Measurements from ENCODE around the gene CACNA2D4.

The CACNA2D4 gene

GRCh38 chr12:1825382-1826102 is 92.9 kb downstream of the CACNA2D4 start:
- no peak overlapping the region for H2AFZ ChIP-seq (ENCODE audit: low read length)
- H3K4me3 ChIP-seq (ENCODE audit: low read length) = no peak overlapping the region
- no peak for TF ChIP-seq CTCF (IDR thresholded peaks at IDR 0.05; ENCODE audit: low read length)
- TF ChIP-seq EZH2phosphoT487 (IDR thresholded peaks at IDR 0.05; ENCODE audit: low read length) = no peak
- no peak for TF ChIP-seq EZH2 (optimal IDR thresholded peaks at IDR 0.05; ENCODE audit: low read depth, low read length)
- no peaks in the 10 kb centered on the region for H3K4me1 ChIP-seq (ENCODE audit: low read length)
- no peaks in the 10 kb centered on the region for H3K9me3 ChIP-seq (replicated peaks; ENCODE audit: insufficient read depth, low read length)
- peaks cover 94% of the 10 kb centered on the region for H3K27me3 ChIP-seq (replicated peaks; ENCODE audit: insufficient read depth, low read length)
- no peak for DNase-seq
- H3K4me2 ChIP-seq (ENCODE audit: low read depth, low read length) = no peak overlapping the region
- no peaks in the 10 kb centered on the region for H4K20me1 ChIP-seq (ENCODE audit: insufficient read depth, low read length)
- no peak overlapping the region for H3K9ac ChIP-seq (ENCODE audit: low read length)
- H3K36me3 ChIP-seq (replicated peaks; ENCODE audit: insufficient read depth, low read length) = no peaks in the 10 kb centered on the region
- H3K9me2 ChIP-seq (replicated peaks; ENCODE audit: insufficient read depth, low read length) = no peaks in the 10 kb centered on the region
- no peak overlapping the region for H3K27ac ChIP-seq (ENCODE audit: low read length)
- no peaks in the 10 kb centered on the region for H3K79me2 ChIP-seq (ENCODE audit: low read length)
- no peaks in the 10 kb centered on the region for H3F3A ChIP-seq (ENCODE audit: insufficient read depth, low read length)

GRCh38 chr12:1823237-1823636 is 95.2 kb downstream of the CACNA2D4 start:
- H3K36me3 ChIP-seq (replicated peaks; ENCODE audit: insufficient read depth, low read length) = no peaks in the 10 kb centered on the region
- H3K79me2 ChIP-seq (ENCODE audit: low read length) = no peaks in the 10 kb centered on the region
- no peak overlapping the region for H3K4me3 ChIP-seq (ENCODE audit: low read length)
- H3K27me3 ChIP-seq (replicated peaks; ENCODE audit: insufficient read depth, low read length) = peaks cover 89% of the 10 kb centered on the region
- H3K9ac ChIP-seq (ENCODE audit: low read length) = no peak overlapping the region
- no peaks in the 10 kb centered on the region for H3K4me1 ChIP-seq (ENCODE audit: low read length)
- H4K20me1 ChIP-seq (ENCODE audit: insufficient read depth, low read length) = no peaks in the 10 kb centered on the region
- TF ChIP-seq EZH2 (optimal IDR thresholded peaks at IDR 0.05; ENCODE audit: low read depth, low read length) = no peak
- TF ChIP-seq EZH2phosphoT487 (IDR thresholded peaks at IDR 0.05; ENCODE audit: low read length) = no peak
- TF ChIP-seq CTCF (IDR thresholded peaks at IDR 0.05; ENCODE audit: low read length) = no peak
- no peak overlapping the region for H3K27ac ChIP-seq (ENCODE audit: low read length)
- no peak overlapping the region for H2AFZ ChIP-seq (ENCODE audit: low read length)
- H3K4me2 ChIP-seq (ENCODE audit: low read depth, low read length) = no peak overlapping the region
- DNase-seq = no peak
- H3F3A ChIP-seq (ENCODE audit: insufficient read depth, low read length) = no peaks in the 10 kb centered on the region
- no peaks in the 10 kb centered on the region for H3K9me3 ChIP-seq (replicated peaks; ENCODE audit: insufficient read depth, low read length)
- no peaks in the 10 kb centered on the region for H3K9me2 ChIP-seq (replicated peaks; ENCODE audit: insufficient read depth, low read length)

- H3K9me3 ChIP-seq (replicated peaks; ENCODE audit: insufficient read depth, low read length) = no peaks in the 10 kb centered on the region
- H2AFZ ChIP-seq (ENCODE audit: low read length) = no peak overlapping the region
- H4K20me1 ChIP-seq (ENCODE audit: insufficient read depth, low read length) = no peaks in the 10 kb centered on the region
- H3K36me3 ChIP-seq (replicated peaks; ENCODE audit: insufficient read depth, low read length) = no peaks in the 10 kb centered on the region
- H3K79me2 ChIP-seq (ENCODE audit: low read length) = no peaks in the 10 kb centered on the region
- H3K4me3 ChIP-seq (ENCODE audit: low read length) = no peak overlapping the region
- DNase-seq = no peak
- H3K4me1 ChIP-seq (ENCODE audit: low read length) = no peaks in the 10 kb centered on the region
- no peak overlapping the region for H3K27ac ChIP-seq (ENCODE audit: low read length)
- no peak for TF ChIP-seq CTCF (IDR thresholded peaks at IDR 0.05; ENCODE audit: low read length)
- TF ChIP-seq EZH2 (optimal IDR thresholded peaks at IDR 0.05; ENCODE audit: low read depth, low read length) = no peak
- TF ChIP-seq EZH2phosphoT487 (IDR thresholded peaks at IDR 0.05; ENCODE audit: low read length) = no peak
- peaks cover 87% of the 10 kb centered on the region for H3K27me3 ChIP-seq (replicated peaks; ENCODE audit: insufficient read depth, low read length)
- H3K9me2 ChIP-seq (replicated peaks; ENCODE audit: insufficient read depth, low read length) = no peaks in the 10 kb centered on the region
- no peaks in the 10 kb centered on the region for H3F3A ChIP-seq (ENCODE audit: insufficient read depth, low read length)
- H3K9ac ChIP-seq (ENCODE audit: low read length) = no peak overlapping the region
- H3K4me2 ChIP-seq (ENCODE audit: low read depth, low read length) = no peak overlapping the region
These were observed 95.8 kb downstream of the CACNA2D4 start for GRCh38 chr12:1822699-1823098.
